Muscle layer of duodenum (tissue), 2 donors: ENCODE results near the gene RERE.
"Not testable (repeated sequence)": the region's sequence is repeated elsewhere in the genome, so short reads cannot be mapped to it uniquely, and the experiment has no call there.

Experiments
- H3K27ac ChIP-seq: one replicate; pipeline ENCODE4 v1.7.0; 2013; ENCODE audit warnings: mild to moderate bottlenecking, low read length
- H3K27me3 ChIP-seq: one replicate; pipeline ENCODE4 v1.7.0; 2013; ENCODE audit warnings: low read depth, mild to moderate bottlenecking, control low read depth, low read length
- H3K36me3 ChIP-seq, 2 donors: one replicate each; pipeline ENCODE4 v1.7.0; 2013; ENCODE audit warnings: low read length in 2 of 2, control low read depth in 1 of 2, mild to moderate bottlenecking in 1 of 2; ENCODE audit not compliant: insufficient read depth in 2 of 2, control insufficient read depth in 1 of 2
- H3K4me1 ChIP-seq, 2 donors: one replicate each; pipeline ENCODE4 v1.7.0; 2013; ENCODE audit warnings: low read length in 2 of 2, mild to moderate bottlenecking in 2 of 2, control low read depth in 1 of 2, moderate library complexity in 1 of 2; ENCODE audit not compliant: insufficient read depth in 2 of 2, control insufficient read depth in 1 of 2
- H3K4me3 ChIP-seq, 2 donors: one replicate each; pipeline ENCODE4 v1.7.0; 2013; ENCODE audit warnings: low read length in 2 of 2, low read depth in 1 of 2, mild to moderate bottlenecking in 1 of 2
- H3K9me3 ChIP-seq, 2 donors: one replicate each; pipeline ENCODE4 v1.7.0; 2013; ENCODE audit warnings: low read length in 2 of 2, control low read depth in 1 of 2, mild to moderate bottlenecking in 1 of 2; ENCODE audit not compliant: control insufficient read depth in 1 of 2
- donor health status: healthy.

RERE gene

DNA sequence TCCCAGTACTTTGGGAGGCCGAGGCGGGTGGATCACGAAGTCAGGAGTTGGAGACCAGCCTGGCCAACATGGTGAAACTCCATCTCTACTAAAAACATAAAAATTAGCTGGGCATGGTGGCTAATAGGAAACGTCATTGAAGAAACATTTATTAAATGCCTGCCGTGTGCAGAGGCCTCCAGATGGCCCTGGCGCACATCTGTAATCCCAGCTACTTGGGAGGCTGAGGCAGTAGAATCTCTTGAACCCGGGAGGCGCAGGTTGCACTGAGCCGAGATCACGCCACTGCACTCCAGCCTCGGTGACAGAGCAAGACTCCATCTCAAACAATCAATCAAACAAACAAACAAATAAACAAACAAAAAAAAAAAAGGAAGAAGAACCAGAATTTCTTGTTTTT is 368.9 kb downstream of the RERE start:
- not testable (repeated sequence) for H3K36me3 ChIP-seq, H3K9me3 ChIP-seq, H3K4me1 ChIP-seq, H3K27me3 ChIP-seq
- Histone ChIP-seq H3K4me3 (peak overlapping the region in 1 of 2 donors; percentile 34), H3K27ac (peak overlapping the region; percentile 60)

DNA sequence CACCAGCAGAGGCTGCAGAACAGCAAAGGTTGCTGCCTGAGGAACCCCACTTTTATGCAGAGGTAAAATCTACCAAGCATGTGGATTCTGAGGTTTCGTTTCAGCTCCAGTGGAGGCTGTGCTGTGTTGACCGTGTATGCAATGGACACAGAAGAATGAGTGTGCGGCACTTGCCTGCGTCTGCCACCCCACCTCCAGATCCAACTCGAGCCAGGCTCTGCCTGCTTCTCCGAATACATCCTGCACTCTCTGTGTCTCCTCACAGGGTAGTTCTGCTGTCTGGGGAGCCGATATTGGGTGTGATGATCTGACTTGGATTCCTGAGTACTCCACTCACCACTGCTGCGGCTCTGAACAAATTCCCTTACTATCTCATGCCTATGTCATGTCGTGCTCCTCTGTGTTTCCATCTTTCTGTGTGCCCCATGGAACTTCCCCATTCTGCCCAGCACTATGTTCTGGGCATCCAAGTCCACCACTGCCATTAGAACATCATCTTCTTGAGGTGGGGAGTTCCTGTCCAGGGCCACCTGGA is 369.8 kb downstream of the RERE start:
- H3K36me3 ChIP-seq: peaks cover 0 to 4% of the 10 kb centered on the region in 2 donors
- H3K4me1 ChIP-seq: peaks cover 0 to 6% of the 10 kb centered on the region in 2 donors
- H3K9me3 ChIP-seq: no peaks in the 10 kb centered on the region
- no peaks in the 10 kb centered on the region for H3K27me3 ChIP-seq
- H3K27ac ChIP-seq: no peak overlapping the region
- H3K4me3 ChIP-seq: no peak overlapping the region

DNA sequence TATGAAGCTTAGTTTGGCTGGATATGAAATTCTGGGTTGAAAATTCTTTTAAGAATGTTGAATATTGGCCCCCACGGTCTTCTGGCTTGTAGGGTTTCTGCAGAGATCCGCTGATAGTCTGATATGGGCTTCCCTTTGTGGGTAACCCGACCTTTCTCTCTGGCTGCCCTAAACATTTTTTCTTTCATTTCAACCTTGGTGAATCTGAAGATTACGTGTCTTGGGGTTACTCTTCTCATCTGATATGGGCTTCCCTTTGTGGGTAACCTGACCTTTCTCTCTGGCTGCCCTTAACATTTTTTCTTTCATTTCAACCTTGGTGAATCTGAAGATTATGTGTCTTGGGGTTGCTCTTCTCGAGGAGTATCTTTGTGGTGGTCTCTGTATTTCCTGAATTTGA is 371.3 kb downstream of the RERE start:
- H3K27ac ChIP-seq, H3K36me3 ChIP-seq, H3K9me3 ChIP-seq, H3K27me3 ChIP-seq, H3K4me3 ChIP-seq, H3K4me1 ChIP-seq: not testable (repeated sequence)

DNA sequence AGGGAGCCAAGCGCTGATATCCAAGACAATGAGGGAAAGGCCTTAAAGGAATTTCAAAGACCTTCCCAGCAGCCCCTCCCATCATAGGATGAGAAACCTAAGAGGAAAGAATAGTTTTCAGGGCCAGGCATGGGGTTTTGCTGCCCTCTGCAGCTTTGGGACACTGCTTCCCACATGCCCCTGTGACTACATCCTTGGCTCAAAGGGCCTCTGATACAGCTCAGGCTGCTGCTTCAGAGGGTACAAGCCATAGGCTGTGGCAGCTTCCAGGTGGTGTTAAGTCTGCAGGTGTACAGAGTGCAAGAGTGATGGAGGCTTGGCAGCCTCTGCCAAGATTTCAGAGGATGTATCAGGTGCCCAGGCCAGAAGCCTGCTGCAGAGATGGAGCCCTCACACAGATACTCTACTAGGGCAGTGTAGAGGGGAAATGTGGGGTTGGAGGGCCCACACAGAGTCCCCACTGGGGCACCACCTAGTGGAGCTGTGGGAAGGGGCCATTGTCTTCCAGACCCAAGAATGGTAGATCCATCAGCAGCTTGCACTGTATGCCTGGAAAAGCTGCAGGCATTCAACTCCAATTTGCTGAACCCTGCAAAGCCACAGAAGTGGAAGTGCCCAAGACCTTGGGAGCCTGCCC is 373.8 kb downstream of the RERE start:
- no peak overlapping the region for H3K4me3 ChIP-seq
- H3K27ac ChIP-seq: no peak overlapping the region
- no peaks in the 10 kb centered on the region for H3K27me3 ChIP-seq
- no peaks in the 10 kb centered on the region for H3K9me3 ChIP-seq
- peaks cover 8 to 10% of the 10 kb centered on the region in 2 donors for H3K4me1 ChIP-seq
- H3K36me3 ChIP-seq: peaks cover 0 to 4% of the 10 kb centered on the region in 2 donors

DNA sequence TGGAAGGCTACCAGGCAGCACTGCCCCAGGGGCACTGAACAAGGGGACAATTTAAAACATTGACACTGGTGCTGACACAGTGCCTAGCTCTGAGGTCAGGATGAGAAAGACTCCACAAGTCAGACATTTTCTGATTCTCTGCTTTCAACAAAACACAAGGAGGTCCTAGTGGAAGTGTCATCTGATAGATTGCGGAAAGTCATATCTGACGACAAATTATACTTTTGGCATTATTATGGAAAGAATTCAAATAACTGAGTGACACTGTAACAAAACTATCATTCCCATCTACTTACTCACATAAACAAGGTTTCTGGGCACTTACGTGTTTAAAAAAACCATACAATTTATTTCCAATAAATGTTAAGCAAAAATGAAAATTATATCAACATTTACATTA is 376.0 kb downstream of the RERE start:
- H3K9me3 ChIP-seq: no peaks in the 10 kb centered on the region
- no peaks in the 10 kb centered on the region for H3K27me3 ChIP-seq
- no peak overlapping the region for H3K27ac ChIP-seq
- peaks cover 10 to 14% of the 10 kb centered on the region in 2 donors for H3K4me1 ChIP-seq
- no peak overlapping the region for H3K4me3 ChIP-seq
- no peaks in the 10 kb centered on the region for H3K36me3 ChIP-seq

DNA sequence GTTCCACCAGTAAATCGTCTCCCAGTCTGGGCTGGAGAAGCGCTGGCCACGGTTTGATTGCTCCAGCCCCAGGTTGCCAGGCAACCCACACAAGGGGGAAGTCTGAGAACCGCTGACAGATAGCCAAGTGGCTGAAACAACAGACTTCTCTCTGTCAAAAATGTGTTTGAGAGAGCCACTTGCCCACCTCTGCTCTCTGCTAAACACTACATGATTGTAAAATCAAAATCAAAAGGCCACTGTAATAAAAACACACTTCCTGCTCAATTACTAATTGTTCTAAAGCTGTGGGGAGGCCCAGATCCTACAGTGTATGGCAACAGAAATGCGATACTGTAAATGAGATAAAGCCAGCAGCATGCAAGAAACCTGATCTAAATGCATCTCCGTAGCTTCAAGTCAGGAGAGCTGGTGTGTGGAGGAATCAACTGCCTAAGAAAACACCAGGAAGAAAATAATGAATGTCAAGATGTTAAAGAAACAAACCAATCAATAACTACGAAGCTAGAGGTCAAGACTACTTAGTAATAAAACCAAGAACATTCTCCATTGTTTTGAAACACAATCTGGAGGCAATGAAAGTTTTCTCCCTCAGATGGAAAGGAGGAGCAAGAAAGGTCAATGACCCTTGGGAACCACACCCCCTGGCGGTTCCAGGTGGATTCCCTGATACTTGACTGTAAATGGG is 378.3 kb downstream of the RERE start:
- H3K27ac ChIP-seq: peak overlapping the region; percentile 70
- no peaks in the 10 kb centered on the region for H3K9me3 ChIP-seq
- H3K4me1 ChIP-seq: peaks cover 10 to 14% of the 10 kb centered on the region in 2 donors
- H3K27me3 ChIP-seq: no peaks in the 10 kb centered on the region
- no peak overlapping the region for H3K4me3 ChIP-seq
- H3K36me3 ChIP-seq: no peaks in the 10 kb centered on the region

DNA sequence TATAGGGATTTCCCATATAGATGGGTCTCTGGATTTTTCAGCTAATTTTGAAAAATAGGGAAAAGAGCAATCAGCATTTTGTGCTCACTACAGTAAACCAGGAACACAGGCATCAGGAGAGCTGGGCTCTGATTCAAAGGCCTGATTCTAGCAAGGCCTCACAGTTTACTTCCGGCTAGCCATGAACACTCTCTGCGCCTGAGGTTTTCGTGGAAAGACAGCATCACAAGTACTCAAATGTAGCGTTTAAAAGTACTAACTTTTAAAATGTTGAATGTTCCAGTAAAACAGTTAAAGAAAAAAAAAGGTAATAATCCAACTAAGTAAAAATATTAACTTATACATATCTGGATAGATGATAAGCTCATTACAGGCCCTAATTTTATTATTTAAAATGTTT is 379.0 kb downstream of the RERE start:
- peaks cover 10 to 14% of the 10 kb centered on the region in 2 donors for H3K4me1 ChIP-seq
- no peaks in the 10 kb centered on the region for H3K36me3 ChIP-seq
- no peaks in the 10 kb centered on the region for H3K27me3 ChIP-seq
- H3K27ac ChIP-seq: peak overlapping the region; percentile 70
- no peaks in the 10 kb centered on the region for H3K9me3 ChIP-seq
- H3K4me3 ChIP-seq: no peak overlapping the region

DNA sequence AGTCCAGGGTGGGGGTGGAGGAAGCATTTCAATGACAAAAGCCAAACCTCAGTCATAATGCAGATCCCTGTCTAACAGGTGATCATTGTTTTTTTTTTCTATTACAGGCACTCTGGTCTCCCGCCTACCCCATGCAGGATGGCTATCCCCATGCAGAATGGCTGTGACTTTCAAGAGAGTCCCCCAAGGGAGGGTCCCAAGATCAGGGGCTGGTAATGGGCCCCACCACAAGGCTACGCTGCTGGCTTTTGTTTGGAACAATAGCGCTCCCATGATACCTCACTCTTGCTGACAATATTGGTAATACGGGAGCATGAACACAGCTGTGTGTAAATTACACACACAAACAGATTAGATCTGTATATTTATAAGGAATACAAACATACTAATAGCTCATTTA is 380.1 kb downstream of the RERE start:
- H3K27me3 ChIP-seq: no peaks in the 10 kb centered on the region
- no peak overlapping the region for H3K4me3 ChIP-seq
- no peak overlapping the region for H3K27ac ChIP-seq
- H3K4me1 ChIP-seq: peaks cover 10 to 14% of the 10 kb centered on the region in 2 donors
- H3K36me3 ChIP-seq: no peaks in the 10 kb centered on the region
- no peaks in the 10 kb centered on the region for H3K9me3 ChIP-seq

DNA sequence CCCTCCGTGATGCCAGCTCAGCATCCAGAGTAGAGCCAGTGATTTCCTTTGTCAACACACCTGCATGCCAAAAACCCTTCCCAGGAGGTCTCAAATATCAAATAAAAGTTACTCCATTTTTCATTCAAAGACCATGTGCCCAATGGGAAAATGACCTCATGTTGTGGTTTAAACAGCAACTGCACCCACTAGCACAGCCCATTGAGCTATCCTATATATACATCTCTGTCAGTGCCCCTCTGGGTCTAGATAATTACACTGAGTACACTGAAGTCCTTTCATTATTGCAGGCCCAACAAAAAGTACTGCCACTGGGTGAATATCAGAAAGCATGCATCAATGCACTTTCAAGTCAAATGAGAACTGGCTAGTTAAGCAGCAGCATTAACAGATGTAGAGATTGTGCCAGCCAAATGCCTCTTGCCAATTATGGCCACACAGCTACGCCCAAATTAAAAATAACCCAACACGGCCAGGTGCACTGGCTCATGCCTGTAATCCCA is 381.8 kb downstream of the RERE start:
- Histone ChIP-seq H3K27ac (no peak overlapping the region), H3K4me1 (peaks cover 10 to 14% of the 10 kb centered on the region in 2 donors), H3K4me3 (no peak overlapping the region), H3K9me3 (no peaks in the 10 kb centered on the region), H3K27me3 (no peaks in the 10 kb centered on the region), H3K36me3 (no peaks in the 10 kb centered on the region)

DNA sequence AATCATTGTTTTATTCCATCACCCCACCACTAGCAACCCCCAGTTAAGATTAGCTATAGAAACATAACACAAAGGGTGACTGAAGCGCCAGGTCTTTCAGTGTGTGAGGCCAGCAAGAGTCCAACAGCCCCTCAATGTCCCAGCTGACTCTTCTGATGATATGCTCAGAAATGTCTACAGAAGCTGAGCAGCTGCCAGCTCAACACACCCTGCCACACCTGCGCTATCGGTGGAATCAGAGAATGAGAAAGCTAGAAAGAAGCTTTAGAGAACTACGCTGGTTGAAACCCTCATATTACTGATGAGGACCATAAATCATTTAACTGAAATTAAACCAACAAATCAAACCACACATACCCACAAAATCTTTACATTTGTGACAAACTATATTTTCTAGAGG is 383.3 kb downstream of the RERE start:
- Histone ChIP-seq H3K36me3 (no peaks in the 10 kb centered on the region), H3K27me3 (no peaks in the 10 kb centered on the region), H3K4me3 (no peak overlapping the region), H3K9me3 (no peaks in the 10 kb centered on the region), H3K4me1 (peaks cover 7 to 8% of the 10 kb centered on the region in 2 donors), H3K27ac (no peak overlapping the region)

DNA sequence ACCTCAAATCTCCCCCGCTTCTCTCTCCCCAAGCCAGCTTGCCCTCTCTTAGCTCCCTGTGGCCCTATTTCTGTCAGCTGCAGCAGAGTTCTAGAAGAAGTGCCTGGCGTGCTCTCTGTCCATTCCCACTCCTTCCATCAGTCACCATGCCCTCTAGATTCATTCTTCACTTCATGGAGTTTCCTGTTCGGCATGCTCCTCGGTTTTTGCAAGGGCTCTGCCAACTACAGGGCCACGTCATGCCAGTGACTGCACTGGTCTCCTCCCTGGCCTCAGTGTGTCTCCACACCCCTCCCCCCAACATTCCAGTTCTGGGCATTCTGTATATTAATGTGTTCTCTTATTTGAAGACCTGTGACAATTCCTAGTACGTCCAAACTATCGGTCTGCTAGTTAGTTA is 385.7 kb downstream of the RERE start:
- H3K27me3 ChIP-seq: no peaks in the 10 kb centered on the region
- peaks cover 0 to 2% of the 10 kb centered on the region in 2 donors for H3K4me1 ChIP-seq
- no peak overlapping the region for H3K4me3 ChIP-seq
- no peaks in the 10 kb centered on the region for H3K9me3 ChIP-seq
- no peak overlapping the region for H3K27ac ChIP-seq
- no peaks in the 10 kb centered on the region for H3K36me3 ChIP-seq
